ENCODE data around the gene TMEM222.

TMEM222 gene

GRCh38 chr1:27368869-27369582, 47.1 kb downstream of the TMEM222 start:
- Histone ChIP-seq H3K36me3 (ENCODE audit: control insufficient read depth, insufficient read depth, low read length) (no peaks in the 10 kb centered on the region), H3K9me3 (ENCODE audit: control insufficient read depth, low read length) (no peaks in the 10 kb centered on the region), H3K4me3 (ENCODE audit: extremely low read depth, insufficient read depth, low read length, poor library complexity, severe bottlenecking) (no peak overlapping the region), H3K4me1 (ENCODE audit: control insufficient read depth, insufficient read depth, low read length, poor library complexity, severe bottlenecking) (peaks cover 15% of the 10 kb centered on the region), H3K27ac (ENCODE audit: low read depth, low read length, severe bottlenecking) (no peak overlapping the region)
- WGBS, 2 experiments (ENCODE audit: insufficient coverage in 2 of 2), result 86 to 88% methylated on average over 13 of the region's 13 CpGs

- WGBS, 2 experiments (ENCODE audit: insufficient coverage in 2 of 2), result 93 to 100% methylated on average over 11 to 13 of the region's 19 CpGs
- Histone ChIP-seq H3K27ac (ENCODE audit: low read depth, low read length, severe bottlenecking) (no peak overlapping the region), H3K4me3 (ENCODE audit: extremely low read depth, insufficient read depth, low read length, poor library complexity, severe bottlenecking) (no peak overlapping the region), H3K9me3 (ENCODE audit: control insufficient read depth, low read length) (no peaks in the 10 kb centered on the region), H3K4me1 (ENCODE audit: control insufficient read depth, insufficient read depth, low read length, poor library complexity, severe bottlenecking) (peaks cover 5% of the 10 kb centered on the region), H3K36me3 (ENCODE audit: control insufficient read depth, insufficient read depth, low read length) (no peaks in the 10 kb centered on the region)
These were observed 50.3 kb downstream of the TMEM222 start for GRCh38 chr1:27372022-27372807.

- H3K9me3 ChIP-seq (ENCODE audit: control insufficient read depth, low read length), result no peaks in the 10 kb centered on the region
- WGBS, 2 experiments (ENCODE audit: insufficient coverage in 2 of 2), result 91 to 94% methylated on average over 10 of the region's 11 CpGs
- H3K36me3 ChIP-seq (ENCODE audit: control insufficient read depth, insufficient read depth, low read length), result no peaks in the 10 kb centered on the region
- H3K27ac ChIP-seq (ENCODE audit: low read depth, low read length, severe bottlenecking), result no peak overlapping the region
- no peaks in the 10 kb centered on the region for H3K4me1 ChIP-seq (ENCODE audit: control insufficient read depth, insufficient read depth, low read length, poor library complexity, severe bottlenecking)
- H3K4me3 ChIP-seq (ENCODE audit: extremely low read depth, insufficient read depth, low read length, poor library complexity, severe bottlenecking), result peak overlapping the region; percentile 8
These were observed 51.1 kb downstream of the TMEM222 start for GRCh38 chr1:27372808-27373690.

- no peak within 1 kb of the TSS for H3K27ac ChIP-seq (ENCODE audit: low read depth, low read length, severe bottlenecking)
- H3K4me3 ChIP-seq (ENCODE audit: extremely low read depth, insufficient read depth, low read length, poor library complexity, severe bottlenecking), result peak within 1 kb of the TSS; percentile 12
- no peaks in the 10 kb centered on the region for H3K4me1 ChIP-seq (ENCODE audit: control insufficient read depth, insufficient read depth, low read length, poor library complexity, severe bottlenecking)
- 75 to 79% methylated on average over 1 to 2 of the region's 4 CpGs for WGBS, 2 experiments (ENCODE audit: insufficient coverage in 2 of 2)
- no peaks in the 10 kb centered on the region for H3K36me3 ChIP-seq (ENCODE audit: control insufficient read depth, insufficient read depth, low read length)
- H3K9me3 ChIP-seq (ENCODE audit: control insufficient read depth, low read length), result no peaks in the 10 kb centered on the region
These were observed 52.6 kb downstream of the TMEM222 start, which contains the start of gene FCN3 for GRCh38 chr1:27374362-27375086. Gene FCN3 (minus strand): TSS chr1:27374824. CDS start chr1:27374818, 6 bp downstream.

- no peak overlapping the region for H3K4me3 ChIP-seq (ENCODE audit: extremely low read depth, insufficient read depth, low read length, poor library complexity, severe bottlenecking)
- H3K27ac ChIP-seq (ENCODE audit: low read depth, low read length, severe bottlenecking), result no peak overlapping the region
- no peaks in the 10 kb centered on the region for H3K36me3 ChIP-seq (ENCODE audit: control insufficient read depth, insufficient read depth, low read length)
- H3K9me3 ChIP-seq (ENCODE audit: control insufficient read depth, low read length), result no peaks in the 10 kb centered on the region
- no peaks in the 10 kb centered on the region for H3K4me1 ChIP-seq (ENCODE audit: control insufficient read depth, insufficient read depth, low read length, poor library complexity, severe bottlenecking)
- 93 to 96% methylated on average over 6 of the region's 12 CpGs for WGBS, 2 experiments (ENCODE audit: insufficient coverage in 2 of 2)
These were observed 56.0 kb downstream of the TMEM222 start for GRCh38 chr1:27377760-27378495.

- H3K4me3 ChIP-seq (ENCODE audit: extremely low read depth, insufficient read depth, low read length, poor library complexity, severe bottlenecking), result no peak overlapping the region
These were observed 57.7 kb downstream of the TMEM222 start for GRCh38 chr1:27379564-27380122.

GRCh38 chr1:27380224-27380623, 58.3 kb downstream of the TMEM222 start:
- Histone ChIP-seq H3K4me3 (ENCODE audit: extremely low read depth, insufficient read depth, low read length, poor library complexity, severe bottlenecking) (no peak overlapping the region), H3K36me3 (ENCODE audit: control insufficient read depth, insufficient read depth, low read length) (no peaks in the 10 kb centered on the region), H3K9me3 (ENCODE audit: control insufficient read depth, low read length) (no peaks in the 10 kb centered on the region), H3K27ac (ENCODE audit: low read depth, low read length, severe bottlenecking) (no peak overlapping the region), H3K4me1 (ENCODE audit: control insufficient read depth, insufficient read depth, low read length, poor library complexity, severe bottlenecking) (no peaks in the 10 kb centered on the region)
- WGBS, 2 experiments (ENCODE audit: insufficient coverage in 2 of 2), result 100% methylated on average over 1 of the region's 4 CpGs; no CpG with 5 or more reads in 1 of the 2 experiments

More at GRCh38 chr1:27379564-27380122, 57.7 kb downstream of the TMEM222 start:
- no peaks in the 10 kb centered on the region for H3K9me3 ChIP-seq (ENCODE audit: control insufficient read depth, low read length)
- H3K4me1 ChIP-seq (ENCODE audit: control insufficient read depth, insufficient read depth, low read length, poor library complexity, severe bottlenecking), result no peaks in the 10 kb centered on the region
- WGBS, 2 experiments (ENCODE audit: insufficient coverage in 2 of 2), result 81 to 82% methylated on average over 6 to 10 of the region's 11 CpGs
- H3K27ac ChIP-seq (ENCODE audit: low read depth, low read length, severe bottlenecking), result no peak overlapping the region
- H3K36me3 ChIP-seq (ENCODE audit: control insufficient read depth, insufficient read depth, low read length), result no peaks in the 10 kb centered on the region

- WGBS, 2 experiments (ENCODE audit: insufficient coverage in 2 of 2), result 91 to 92% methylated on average over 8 to 10 of the region's 12 CpGs
- Histone ChIP-seq H3K27ac (ENCODE audit: low read depth, low read length, severe bottlenecking) (no peak overlapping the region), H3K4me1 (ENCODE audit: control insufficient read depth, insufficient read depth, low read length, poor library complexity, severe bottlenecking) (no peaks in the 10 kb centered on the region), H3K36me3 (ENCODE audit: control insufficient read depth, insufficient read depth, low read length) (no peaks in the 10 kb centered on the region), H3K9me3 (ENCODE audit: control insufficient read depth, low read length) (no peaks in the 10 kb centered on the region), H3K4me3 (ENCODE audit: extremely low read depth, insufficient read depth, low read length, poor library complexity, severe bottlenecking) (no peak overlapping the region)
These were observed 59.1 kb downstream of the TMEM222 start for GRCh38 chr1:27380766-27381733.
